Neuron (in vitro differentiated cells): ENCODE data around the gene OTOR.
A peak's percentile ranks its signal among the peaks of the same experiment; 100 is the strongest.

Experiments used
- H2AFZ ChIP-seq: one replicate; pipeline ENCODE4 v1.6.1; 2013; ENCODE audit warnings: low read depth, mild to moderate bottlenecking, inconsistent platforms, low read length, moderate library complexity
- H3K27me3 ChIP-seq: one replicate; pipeline ENCODE4 v1.6.1; 2013; ENCODE audit warnings: low read length; ENCODE audit not compliant: insufficient read depth
- H3K36me3 ChIP-seq: one replicate; pipeline ENCODE4 v1.6.1; 2013; ENCODE audit warnings: low read length; ENCODE audit not compliant: insufficient read depth
- H3K4me1 ChIP-seq: one replicate; pipeline ENCODE4 v1.6.1; 2013; ENCODE audit warnings: low read length; ENCODE audit not compliant: insufficient read depth
- H3K4me3 ChIP-seq: 2 replicates; pipeline ENCODE4 v1.5.1; 2013; ENCODE audit warnings: mild to moderate bottlenecking, low read length, moderate library complexity
- H3K9me3 ChIP-seq: one replicate; pipeline ENCODE4 v1.6.1; 2013; ENCODE audit warnings: low read length

The OTOR gene, protein sequence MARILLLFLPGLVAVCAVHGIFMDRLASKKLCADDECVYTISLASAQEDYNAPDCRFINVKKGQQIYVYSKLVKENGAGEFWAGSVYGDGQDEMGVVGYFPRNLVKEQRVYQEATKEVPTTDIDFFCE

DNA sequence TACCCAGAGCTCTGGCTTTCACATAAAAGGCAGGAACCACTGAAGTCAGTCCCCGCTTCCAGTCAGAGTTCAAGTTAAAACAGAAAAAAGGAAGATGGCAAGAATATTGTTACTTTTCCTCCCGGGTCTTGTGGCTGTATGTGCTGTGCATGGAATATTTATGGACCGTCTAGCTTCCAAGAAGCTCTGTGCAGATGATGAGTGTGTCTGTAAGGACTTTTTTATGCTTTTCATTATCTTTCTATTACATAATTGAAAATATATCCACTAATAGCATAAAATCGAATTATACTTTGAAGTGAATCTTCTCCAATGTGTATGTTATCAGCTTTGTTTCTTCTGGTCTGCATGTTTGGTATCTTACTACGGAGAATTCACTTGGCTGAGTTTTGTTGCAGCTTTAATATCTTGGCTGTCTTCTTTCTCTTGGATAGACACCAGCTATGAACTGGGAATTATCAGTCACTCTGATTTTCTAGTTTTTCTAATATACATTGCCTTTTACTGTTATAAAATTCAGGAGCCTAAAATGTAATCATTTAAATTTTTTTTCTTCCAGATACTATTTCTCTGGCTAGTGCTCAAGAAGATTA lies at the start of gene OTOR:
OTOR (plus strand) TSS at position 51 of the 593 bp plus-strand sequence; CDS start at position 95, 44 bp downstream.
- Histone ChIP-seq H3K4me3 (no peak within 1 kb of the TSS), H2AFZ (no peak within 1 kb of the TSS), H3K36me3 (no peaks in the 10 kb centered on the region), H3K4me1 (no peaks in the 10 kb centered on the region), H3K27me3 (no peaks in the 10 kb centered on the region), H3K9me3 (no peaks in the 10 kb centered on the region)

DNA sequence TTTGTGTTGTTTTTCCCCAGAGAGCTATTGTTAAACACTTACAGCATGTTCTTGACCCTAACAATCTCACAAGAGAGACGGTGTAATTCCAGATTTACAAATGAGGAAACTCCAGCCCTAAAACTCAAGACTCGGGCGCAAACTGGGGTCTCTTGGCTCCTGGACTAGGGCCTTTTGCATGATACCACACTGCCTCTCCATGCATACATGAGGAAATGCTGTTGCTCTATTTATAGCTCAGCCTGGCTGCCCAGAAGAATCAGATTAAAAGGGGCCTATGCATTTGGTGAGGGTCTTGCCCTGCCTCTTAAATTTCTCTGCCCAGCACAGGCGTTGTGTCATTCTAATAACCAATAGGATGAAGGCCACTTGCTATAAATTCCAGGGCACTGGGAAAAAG lies 48.9 kb upstream of the OTOR start:
- Histone ChIP-seq H2AFZ (no peak overlapping the region), H3K4me1 (peaks cover 3% of the 10 kb centered on the region), H3K4me3 (no peak overlapping the region), H3K27me3 (no peaks in the 10 kb centered on the region), H3K36me3 (no peaks in the 10 kb centered on the region), H3K9me3 (no peaks in the 10 kb centered on the region)

GRCh38 chr20:16701296-16701695 lies 46.9 kb upstream of the OTOR start:
- no peaks in the 10 kb centered on the region for H3K36me3 ChIP-seq
- H3K27me3 ChIP-seq: no peaks in the 10 kb centered on the region
- H2AFZ ChIP-seq: no peak overlapping the region
- peaks cover 3% of the 10 kb centered on the region for H3K9me3 ChIP-seq
- no peaks in the 10 kb centered on the region for H3K4me1 ChIP-seq
- no peak overlapping the region for H3K4me3 ChIP-seq

GRCh38 chr20:16703570-16703969 lies 44.6 kb upstream of the OTOR start:
- Histone ChIP-seq H3K4me3 (no peak overlapping the region), H3K9me3 (peaks cover 7% of the 10 kb centered on the region), H2AFZ (no peak overlapping the region), H3K4me1 (no peaks in the 10 kb centered on the region), H3K27me3 (no peaks in the 10 kb centered on the region), H3K36me3 (no peaks in the 10 kb centered on the region)

DNA sequence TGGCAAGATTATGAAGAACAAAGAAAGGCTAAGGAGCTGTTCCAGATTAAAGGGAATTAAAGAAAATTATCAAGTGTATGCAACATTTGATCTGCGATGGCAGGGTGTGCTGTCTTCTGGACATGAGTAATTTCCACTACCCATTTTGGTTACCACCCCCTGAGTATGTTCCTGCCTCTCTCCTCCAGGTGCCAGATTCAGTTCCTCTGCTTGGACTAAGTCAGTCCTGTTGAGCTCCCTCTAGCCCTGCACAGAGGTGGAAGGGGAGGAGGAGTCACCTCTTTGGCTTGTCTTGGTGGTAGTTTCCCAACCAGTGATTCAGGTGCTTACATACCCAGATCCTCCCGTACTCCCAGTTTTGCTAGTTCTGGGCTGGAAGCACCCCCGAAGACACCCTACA lies 40.5 kb upstream of the OTOR start:
- Histone ChIP-seq H3K36me3 (no peaks in the 10 kb centered on the region), H3K27me3 (peaks cover 4% of the 10 kb centered on the region), H3K4me1 (peaks cover 11% of the 10 kb centered on the region), H3K4me3 (no peak overlapping the region), H3K9me3 (peaks cover 7% of the 10 kb centered on the region), H2AFZ (no peak overlapping the region)

DNA sequence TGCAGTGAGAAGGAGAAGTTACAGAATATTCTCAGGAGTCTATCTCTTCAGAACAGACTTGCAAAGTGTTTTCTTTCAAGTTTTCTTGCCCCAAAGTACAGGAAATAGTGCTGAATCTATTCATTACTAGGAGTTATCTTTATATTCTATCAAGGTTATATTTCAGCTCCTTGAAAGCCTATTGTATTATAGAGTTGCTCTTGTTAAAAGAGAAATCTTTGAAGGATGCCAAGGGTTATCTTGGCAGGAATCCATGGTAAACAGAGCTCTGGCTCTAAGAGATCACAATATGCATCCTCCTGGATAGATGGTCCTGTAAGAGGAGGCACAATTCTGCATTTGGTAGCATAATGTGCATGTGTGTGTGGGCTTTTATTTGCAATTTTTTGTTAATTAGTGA lies 39.6 kb upstream of the OTOR start:
- H3K9me3 ChIP-seq: peaks cover 7% of the 10 kb centered on the region
- H3K27me3 ChIP-seq: peaks cover 4% of the 10 kb centered on the region
- no peak overlapping the region for H2AFZ ChIP-seq
- H3K4me1 ChIP-seq: peaks cover 11% of the 10 kb centered on the region
- H3K36me3 ChIP-seq: no peaks in the 10 kb centered on the region
- no peak overlapping the region for H3K4me3 ChIP-seq

DNA sequence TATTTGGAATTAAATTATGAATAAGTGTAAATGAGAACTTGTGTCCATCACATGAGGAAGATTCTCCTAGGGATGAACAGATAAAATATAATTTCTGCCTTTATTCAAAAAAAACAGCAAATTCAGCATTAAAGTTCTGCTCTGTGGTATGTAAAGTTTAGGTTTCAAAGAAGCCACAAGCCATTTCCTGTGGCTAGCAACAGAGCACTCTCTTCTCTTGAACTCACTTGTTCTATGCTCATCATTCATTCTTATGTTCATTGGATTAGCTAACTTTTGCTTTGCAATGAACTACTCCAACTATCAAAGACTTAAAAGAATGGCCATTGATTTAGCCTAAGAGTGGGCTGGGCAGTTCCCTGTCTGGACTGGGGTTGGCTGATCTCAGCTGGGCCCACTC lies 39.1 kb upstream of the OTOR start:
- H3K9me3 ChIP-seq: peaks cover 7% of the 10 kb centered on the region
- peaks cover 11% of the 10 kb centered on the region for H3K4me1 ChIP-seq
- no peak overlapping the region for H3K4me3 ChIP-seq
- H2AFZ ChIP-seq: no peak overlapping the region
- H3K36me3 ChIP-seq: no peaks in the 10 kb centered on the region
- H3K27me3 ChIP-seq: peaks cover 4% of the 10 kb centered on the region

- peaks cover 19% of the 10 kb centered on the region for H3K4me1 ChIP-seq
These were observed 37.4 kb upstream of the OTOR start for GRCh38 chr20:16710781-16711180.

DNA sequence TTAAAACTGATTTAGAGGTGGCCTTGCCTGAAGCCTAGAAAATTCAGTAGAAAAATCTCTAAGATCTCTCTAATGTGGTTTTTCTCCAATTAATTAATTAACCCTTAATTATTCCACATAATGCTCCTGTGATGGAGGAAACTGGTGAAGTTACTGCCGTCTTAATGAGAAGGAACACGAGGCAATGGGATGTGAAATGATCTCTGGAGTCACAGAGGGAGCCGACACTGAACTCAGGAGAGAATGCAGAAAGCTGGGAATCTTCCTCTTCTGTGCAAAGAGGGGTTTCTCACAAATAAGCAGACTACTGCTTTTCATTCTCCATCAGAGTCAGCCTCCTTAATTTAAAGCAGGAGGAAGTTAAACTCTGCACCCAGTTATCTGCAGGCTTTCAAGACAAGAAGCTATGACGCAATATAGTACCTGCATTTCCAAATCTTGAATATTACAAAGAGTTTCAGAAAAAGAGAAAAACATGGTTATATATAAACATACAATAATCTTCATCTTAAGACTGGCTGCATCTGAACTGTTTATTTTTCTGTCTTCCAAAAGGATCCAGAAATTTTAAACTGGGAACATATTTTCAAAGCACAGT lies 36.4 kb upstream of the OTOR start:
- Histone ChIP-seq H3K9me3 (peaks cover 2% of the 10 kb centered on the region), H2AFZ (peak overlapping the region; percentile 31), H3K36me3 (no peaks in the 10 kb centered on the region), H3K27me3 (peaks cover 4% of the 10 kb centered on the region), H3K4me3 (no peak overlapping the region), H3K4me1 (peaks cover 19% of the 10 kb centered on the region)

More at GRCh38 chr20:16710781-16711180, 37.4 kb upstream of the OTOR start:
- Histone ChIP-seq H2AFZ (no peak overlapping the region), H3K27me3 (peaks cover 4% of the 10 kb centered on the region), H3K4me3 (no peak overlapping the region), H3K36me3 (no peaks in the 10 kb centered on the region), H3K9me3 (peaks cover 6% of the 10 kb centered on the region)

DNA sequence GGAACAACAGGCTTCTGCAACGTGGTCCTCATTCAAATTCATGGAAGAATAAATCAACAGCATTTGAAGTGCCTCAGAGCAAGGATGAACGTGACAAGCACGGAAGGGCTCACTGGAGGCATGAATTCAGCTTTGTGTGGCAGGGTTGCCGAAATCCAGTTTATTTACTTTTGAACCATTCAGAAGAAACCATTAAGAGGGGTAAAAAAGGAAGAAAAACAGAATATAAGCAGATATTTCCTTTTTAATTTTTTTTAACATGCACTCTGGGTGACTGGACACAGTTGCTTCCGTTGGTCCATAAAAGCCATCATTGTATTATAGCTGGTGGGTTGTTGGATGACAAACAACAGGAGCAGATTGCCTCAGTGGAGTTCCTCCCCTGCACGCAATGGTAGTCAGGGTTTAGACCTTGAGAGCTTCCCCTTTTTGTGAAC lies 35.6 kb upstream of the OTOR start:
- Histone ChIP-seq H2AFZ (peak overlapping the region; percentile 31), H3K4me3 (no peak overlapping the region), H3K27me3 (peaks cover 4% of the 10 kb centered on the region)

DNA sequence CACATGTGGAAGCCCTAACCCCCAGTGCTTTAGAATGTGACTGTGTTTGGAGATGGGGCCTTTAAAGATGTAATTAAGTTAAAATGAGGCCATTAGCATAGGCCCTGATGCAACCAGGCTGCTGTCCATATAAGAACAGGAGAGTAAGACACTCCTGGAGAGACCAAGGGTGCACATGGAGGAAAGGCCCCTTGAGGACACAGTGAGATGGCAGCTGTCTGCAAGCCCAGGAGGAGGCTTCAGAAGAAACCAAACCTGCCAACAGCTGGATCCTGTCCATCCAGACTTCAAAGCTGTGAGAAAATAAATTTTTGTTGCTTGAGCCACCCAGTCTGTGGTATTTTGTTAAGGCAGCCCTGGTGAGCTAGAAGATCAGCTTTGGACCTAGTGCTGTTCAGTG lies 35.1 kb upstream of the OTOR start:
- Histone ChIP-seq H3K36me3 (no peaks in the 10 kb centered on the region), H2AFZ (peak overlapping the region; percentile 31)

More for the DNA sequence above, 35.6 kb upstream of the OTOR start:
- peaks cover 19% of the 10 kb centered on the region for H3K4me1 ChIP-seq
- H3K9me3 ChIP-seq: peaks cover 2% of the 10 kb centered on the region
- H3K36me3 ChIP-seq: no peaks in the 10 kb centered on the region

GRCh38 chr20:16714242-16714641 lies 33.9 kb upstream of the OTOR start:
- H3K36me3 ChIP-seq: no peaks in the 10 kb centered on the region
- no peaks in the 10 kb centered on the region for H3K9me3 ChIP-seq
- peaks cover 19% of the 10 kb centered on the region for H3K4me1 ChIP-seq
- peaks cover 3% of the 10 kb centered on the region for H3K27me3 ChIP-seq
- no peak overlapping the region for H3K4me3 ChIP-seq
- peak overlapping the region; percentile 68 for H2AFZ ChIP-seq

More for the DNA sequence above, 35.1 kb upstream of the OTOR start:
- peaks cover 19% of the 10 kb centered on the region for H3K4me1 ChIP-seq
- H3K4me3 ChIP-seq: no peak overlapping the region
- peaks cover 4% of the 10 kb centered on the region for H3K27me3 ChIP-seq
- H3K9me3 ChIP-seq: no peaks in the 10 kb centered on the region

DNA sequence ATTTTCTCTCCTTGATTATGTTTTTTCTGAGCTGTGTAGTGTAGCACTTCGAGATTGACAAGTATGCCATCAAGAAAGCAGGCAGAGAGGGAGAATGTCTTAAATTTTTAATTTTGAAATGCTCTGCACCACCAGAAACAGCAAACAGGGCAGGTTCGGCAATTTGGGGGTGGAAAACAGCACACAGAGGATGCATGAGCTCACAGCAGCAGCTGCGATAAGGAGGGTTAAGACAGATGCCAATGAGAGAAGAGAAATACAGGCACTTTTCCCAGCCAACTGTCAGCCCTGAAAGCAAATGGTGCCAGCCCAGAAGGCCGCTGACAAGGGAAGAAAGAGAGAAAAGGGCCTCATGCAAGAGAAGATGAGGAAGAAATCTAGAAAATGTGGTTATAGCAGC lies 33.4 kb upstream of the OTOR start:
- peak overlapping the region; percentile 68 for H2AFZ ChIP-seq
- no peaks in the 10 kb centered on the region for H3K27me3 ChIP-seq
- peaks cover 19% of the 10 kb centered on the region for H3K4me1 ChIP-seq
- H3K36me3 ChIP-seq: no peaks in the 10 kb centered on the region
- no peak overlapping the region for H3K4me3 ChIP-seq
- no peaks in the 10 kb centered on the region for H3K9me3 ChIP-seq
